ENCODE results near the gene NKX2-1. TPM values are rescaled to one million over a fixed set of nuclear protein-coding genes. Genes with fewer than 3 reads are reported as not detected.

Gene NKX2-1
- total RNA-seq, 1 donor from 2014 or later: 0.82 TPM

- no peak for FAIRE-seq
- DNase-seq (ENCODE audit: low spot score in 2 of 2): no peak
Observed at GRCh38 chr14:36467332-36467731, 52.7 kb downstream of the NKX2-1 start.

Other genes starting within 250 kb of the NKX2-1 start
- gene MBIP, start 199.6 kb downstream of the NKX2-1 start, total RNA-seq: 24.5 TPM
- gene NKX2-8, start 62.4 kb upstream of the NKX2-1 start, total RNA-seq: not detected
- gene PAX9, start 141.6 kb upstream of the NKX2-1 start, total RNA-seq: not detected